BE2C (cell line): ENCODE measurements around the gene C1QTNF1.

Source experiments
- DNase-seq: peaks from one replicate; pipeline ENCODE4 v3.0.0-alpha.2; 2020
- H3K27me3 ChIP-seq: fragments of 250-450 bp; sonication (Bioruptor Pico); 2 replicates; pipeline ENCODE4 v1.5.1; 2020; ENCODE audit warnings: mild to moderate bottlenecking
- H3K36me3 ChIP-seq: fragments of 250-450 bp; sonication (Bioruptor Pico); 2 replicates; pipeline ENCODE4 v1.5.1; 2020; ENCODE audit warnings: mild to moderate bottlenecking
- H3K4me1 ChIP-seq: fragments of 250-450 bp; sonication (Bioruptor Pico); 2 replicates; pipeline ENCODE4 v1.5.1; 2020
- H3K4me3 ChIP-seq: 2 replicates; pipeline ENCODE4 v1.5.1; 2011; ENCODE audit warnings: low read depth, low read length
- H3K9me3 ChIP-seq: fragments of 250-450 bp; sonication (Bioruptor Pico); 2 replicates; pipeline ENCODE4 v1.5.1; 2020
- TF ChIP-seq, protein P1 (sequence below): IDR thresholded peaks from 2 replicates; pipeline ENCODE4 v1.5.1; 2012; ENCODE audit warnings: mild to moderate bottlenecking, low read depth, low read length

Gene C1QTNF1

DNA sequence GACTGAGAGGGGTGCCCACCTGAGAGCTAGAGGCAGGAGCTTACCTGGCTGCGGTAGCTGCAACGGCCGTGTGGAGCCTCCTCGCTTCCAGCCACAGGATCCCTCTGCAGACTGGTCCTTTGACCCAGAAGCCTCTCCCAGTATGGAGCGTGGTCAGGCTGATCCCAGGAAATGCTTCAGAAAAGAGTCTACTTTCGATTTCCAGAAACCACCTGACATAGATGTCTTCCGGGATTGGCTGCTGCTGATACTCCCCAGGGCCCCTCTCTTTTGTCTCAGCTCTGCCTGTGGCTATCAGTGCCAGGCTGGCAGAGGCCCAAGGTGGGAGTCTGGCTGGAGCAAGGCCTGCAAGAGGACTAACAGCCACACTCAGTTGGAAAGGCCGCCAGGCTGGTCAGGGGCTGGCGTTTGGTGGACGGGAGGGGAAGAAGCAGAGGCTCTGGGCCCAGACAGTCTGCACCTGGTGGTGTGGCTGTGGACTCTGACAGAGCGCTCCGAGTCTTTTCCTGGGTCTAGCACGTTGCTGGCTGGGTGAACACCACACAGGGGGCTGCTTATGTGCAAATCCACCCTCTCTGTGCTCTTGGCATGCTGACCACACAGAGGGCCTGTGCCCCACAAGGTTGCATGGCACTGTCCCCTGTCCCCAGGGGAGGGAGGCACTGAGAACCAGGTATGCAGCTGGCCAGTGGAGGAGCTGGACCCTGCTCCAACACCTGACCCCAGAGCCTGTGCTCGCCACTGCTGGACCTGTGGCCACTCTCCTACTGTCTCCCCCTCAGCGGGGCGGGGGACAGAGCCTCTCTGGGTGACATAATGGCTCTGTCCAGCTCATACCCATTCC is 44.0 kb upstream of the C1QTNF1 start, which contains the start of gene LGALS3BP:
TSS of gene LGALS3BP (minus strand) at position 144 of the 844 bp plus-strand sequence. CDS start 2,732 bp downstream, outside the sequence.
- TF ChIP-seq, protein P1, sequence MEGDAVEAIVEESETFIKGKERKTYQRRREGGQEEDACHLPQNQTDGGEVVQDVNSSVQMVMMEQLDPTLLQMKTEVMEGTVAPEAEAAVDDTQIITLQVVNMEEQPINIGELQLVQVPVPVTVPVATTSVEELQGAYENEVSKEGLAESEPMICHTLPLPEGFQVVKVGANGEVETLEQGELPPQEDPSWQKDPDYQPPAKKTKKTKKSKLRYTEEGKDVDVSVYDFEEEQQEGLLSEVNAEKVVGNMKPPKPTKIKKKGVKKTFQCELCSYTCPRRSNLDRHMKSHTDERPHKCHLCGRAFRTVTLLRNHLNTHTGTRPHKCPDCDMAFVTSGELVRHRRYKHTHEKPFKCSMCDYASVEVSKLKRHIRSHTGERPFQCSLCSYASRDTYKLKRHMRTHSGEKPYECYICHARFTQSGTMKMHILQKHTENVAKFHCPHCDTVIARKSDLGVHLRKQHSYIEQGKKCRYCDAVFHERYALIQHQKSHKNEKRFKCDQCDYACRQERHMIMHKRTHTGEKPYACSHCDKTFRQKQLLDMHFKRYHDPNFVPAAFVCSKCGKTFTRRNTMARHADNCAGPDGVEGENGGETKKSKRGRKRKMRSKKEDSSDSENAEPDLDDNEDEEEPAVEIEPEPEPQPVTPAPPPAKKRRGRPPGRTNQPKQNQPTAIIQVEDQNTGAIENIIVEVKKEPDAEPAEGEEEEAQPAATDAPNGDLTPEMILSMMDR = no peak
- Histone ChIP-seq H3K9me3 (no peaks in the 10 kb centered on the region), H3K27me3 (no peaks in the 10 kb centered on the region), H3K36me3 (peaks cover 23% of the 10 kb centered on the region), H3K4me3 (peak within 1 kb of the TSS; percentile 76), H3K4me1 (peaks cover 27% of the 10 kb centered on the region)
- peak; percentile 99 for DNase-seq

DNA sequence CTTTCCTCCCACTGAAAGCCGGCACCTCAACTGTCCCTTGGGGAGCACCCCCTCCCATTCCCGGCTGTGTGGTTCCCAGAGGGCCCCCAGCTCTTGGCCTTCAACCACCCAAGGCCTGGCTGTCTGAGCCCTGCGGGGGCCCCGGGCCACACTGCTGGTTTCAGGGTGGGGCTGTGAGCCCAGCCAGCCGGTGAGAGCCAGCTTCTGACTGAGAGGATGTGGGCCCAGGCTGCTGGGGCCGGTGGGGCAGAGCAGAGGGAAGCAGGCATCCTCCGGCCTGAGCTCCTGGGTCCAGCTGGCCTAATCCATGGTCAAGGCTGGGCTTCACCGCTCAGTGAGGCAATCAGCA is 43.4 kb upstream of the C1QTNF1 start:
- DNase-seq = no peak
- Histone ChIP-seq H3K27me3 (no peaks in the 10 kb centered on the region), H3K4me3 (no peak overlapping the region), H3K36me3 (peaks cover 19% of the 10 kb centered on the region), H3K9me3 (no peaks in the 10 kb centered on the region), H3K4me1 (peaks cover 27% of the 10 kb centered on the region)
- TF ChIP-seq, protein P1 = no peak

DNA sequence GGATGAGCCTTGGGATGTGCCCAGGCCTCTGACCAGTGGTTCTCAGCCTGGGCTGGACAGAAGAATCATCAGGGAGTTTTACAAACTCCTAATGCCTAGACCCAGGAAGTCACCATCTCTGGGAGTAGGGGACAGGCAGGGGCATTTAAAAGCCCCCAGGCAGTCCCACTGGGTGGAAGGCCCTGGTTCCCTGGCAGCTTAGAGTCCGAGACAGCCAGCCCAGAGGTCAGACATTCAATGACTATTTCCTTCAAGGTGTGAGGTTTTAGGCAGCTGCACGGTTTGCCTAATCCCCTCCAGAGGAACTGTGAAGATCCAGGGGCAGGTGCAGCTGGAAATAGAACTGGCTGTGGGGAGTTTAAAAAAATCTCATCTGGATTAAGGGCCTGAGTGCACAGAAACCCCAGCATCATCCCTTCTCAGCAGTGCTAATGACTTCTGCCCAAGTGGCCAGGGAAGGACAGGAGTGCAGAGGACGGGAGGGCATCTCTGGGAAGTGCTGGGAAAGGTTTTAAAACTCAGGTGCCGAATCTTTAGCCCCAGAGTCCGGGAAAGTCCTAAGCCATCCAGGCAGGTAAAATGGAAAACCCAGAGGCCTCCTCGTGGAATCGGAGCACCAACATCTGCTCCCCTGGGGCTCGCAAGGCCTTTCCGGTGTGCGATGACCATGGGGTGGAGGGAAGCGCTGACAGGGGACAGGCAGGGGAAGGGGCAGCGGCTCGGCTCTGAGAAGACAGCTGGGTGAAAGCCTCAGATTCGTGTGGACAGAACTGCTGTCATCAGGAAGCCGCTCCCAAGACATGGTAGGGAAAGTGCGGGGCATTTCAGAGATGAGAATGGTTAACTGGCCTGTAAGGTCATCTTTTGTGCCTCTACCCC is 42.7 kb upstream of the C1QTNF1 start:
- Histone ChIP-seq H3K36me3 (peaks cover 14% of the 10 kb centered on the region), H3K27me3 (no peaks in the 10 kb centered on the region), H3K9me3 (no peaks in the 10 kb centered on the region), H3K4me1 (peaks cover 29% of the 10 kb centered on the region), H3K4me3 (no peak overlapping the region)
- DNase-seq = no peak
- TF ChIP-seq, protein P1 = no peak

DNA sequence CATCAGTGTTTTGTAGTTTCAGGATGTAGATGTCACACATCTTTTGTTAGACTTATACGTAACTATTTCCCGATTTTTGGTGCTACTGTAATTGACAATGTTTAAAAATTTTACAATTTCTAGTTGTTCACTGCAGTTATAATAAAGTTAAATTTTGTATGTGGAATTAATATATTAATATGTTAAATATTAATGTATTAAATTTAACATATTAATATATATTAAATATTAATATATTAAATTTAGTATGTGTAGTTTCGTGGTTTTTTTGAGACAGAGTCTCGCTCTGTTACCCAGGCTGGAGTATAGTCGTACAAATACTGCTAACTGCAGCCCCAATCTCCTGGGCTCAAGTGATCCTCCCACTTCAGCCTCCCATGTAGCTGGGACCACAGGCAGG is 38.6 kb upstream of the C1QTNF1 start:
- no peaks in the 10 kb centered on the region; the same call in 1 of the 2 replicates for H3K9me3 ChIP-seq
- H3K27me3 ChIP-seq = no peaks in the 10 kb centered on the region
- DNase-seq = no peak
- no peak overlapping the region for H3K4me3 ChIP-seq
- peaks cover 20% of the 10 kb centered on the region for H3K4me1 ChIP-seq
- H3K36me3 ChIP-seq = peaks cover 2% of the 10 kb centered on the region; the same call in 1 of the 2 replicates
- TF ChIP-seq, protein P1 = no peak

DNA sequence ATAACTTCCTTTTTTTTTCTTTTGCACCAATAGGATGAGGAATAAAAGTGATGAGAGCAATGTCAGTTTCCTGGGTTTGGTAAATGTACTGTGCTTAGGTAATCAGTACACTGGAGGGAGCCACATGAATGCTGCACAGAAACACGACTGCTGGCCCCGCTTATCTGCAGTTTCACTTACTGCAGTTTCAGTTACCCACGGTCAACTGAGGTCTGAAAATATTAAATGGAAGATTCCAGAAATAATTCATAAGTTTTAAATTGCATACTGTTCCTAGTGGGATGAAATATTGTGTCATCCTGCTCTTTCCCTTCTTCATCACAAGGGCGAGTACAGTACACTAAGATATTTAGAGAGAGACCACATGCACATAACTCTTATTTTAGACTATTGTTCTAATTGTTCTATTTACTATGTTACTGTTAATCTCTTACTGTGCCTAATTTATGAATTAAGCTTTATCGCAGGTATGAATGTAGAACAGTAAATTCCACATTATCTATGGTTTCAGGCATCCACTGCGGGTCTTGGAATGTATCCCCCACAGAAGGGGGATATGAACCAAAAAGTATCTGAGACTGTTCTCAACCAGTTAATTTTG is 37.8 kb upstream of the C1QTNF1 start:
- peaks cover 15% of the 10 kb centered on the region for H3K4me1 ChIP-seq
- no peaks in the 10 kb centered on the region for H3K27me3 ChIP-seq
- peaks cover 5% of the 10 kb centered on the region; the same call in 1 of the 2 replicates for H3K36me3 ChIP-seq
- TF ChIP-seq, protein P1 = peak; percentile 60
- no peak for DNase-seq
- H3K4me3 ChIP-seq = peak overlapping the region; percentile 37
- no peaks in the 10 kb centered on the region; the same call in 1 of the 2 replicates for H3K9me3 ChIP-seq
